Measurements from ENCODE around the gene MARCHF4. TPM values are rescaled to one million over a fixed set of nuclear protein-coding genes. Genes with fewer than 3 reads are reported as not detected.

The MARCHF4 gene, protein sequence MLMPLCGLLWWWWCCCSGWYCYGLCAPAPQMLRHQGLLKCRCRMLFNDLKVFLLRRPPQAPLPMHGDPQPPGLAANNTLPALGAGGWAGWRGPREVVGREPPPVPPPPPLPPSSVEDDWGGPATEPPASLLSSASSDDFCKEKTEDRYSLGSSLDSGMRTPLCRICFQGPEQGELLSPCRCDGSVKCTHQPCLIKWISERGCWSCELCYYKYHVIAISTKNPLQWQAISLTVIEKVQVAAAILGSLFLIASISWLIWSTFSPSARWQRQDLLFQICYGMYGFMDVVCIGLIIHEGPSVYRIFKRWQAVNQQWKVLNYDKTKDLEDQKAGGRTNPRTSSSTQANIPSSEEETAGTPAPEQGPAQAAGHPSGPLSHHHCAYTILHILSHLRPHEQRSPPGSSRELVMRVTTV
- total RNA-seq = under 0.01 and 1.6 TPM in 2 replicates

DNA sequence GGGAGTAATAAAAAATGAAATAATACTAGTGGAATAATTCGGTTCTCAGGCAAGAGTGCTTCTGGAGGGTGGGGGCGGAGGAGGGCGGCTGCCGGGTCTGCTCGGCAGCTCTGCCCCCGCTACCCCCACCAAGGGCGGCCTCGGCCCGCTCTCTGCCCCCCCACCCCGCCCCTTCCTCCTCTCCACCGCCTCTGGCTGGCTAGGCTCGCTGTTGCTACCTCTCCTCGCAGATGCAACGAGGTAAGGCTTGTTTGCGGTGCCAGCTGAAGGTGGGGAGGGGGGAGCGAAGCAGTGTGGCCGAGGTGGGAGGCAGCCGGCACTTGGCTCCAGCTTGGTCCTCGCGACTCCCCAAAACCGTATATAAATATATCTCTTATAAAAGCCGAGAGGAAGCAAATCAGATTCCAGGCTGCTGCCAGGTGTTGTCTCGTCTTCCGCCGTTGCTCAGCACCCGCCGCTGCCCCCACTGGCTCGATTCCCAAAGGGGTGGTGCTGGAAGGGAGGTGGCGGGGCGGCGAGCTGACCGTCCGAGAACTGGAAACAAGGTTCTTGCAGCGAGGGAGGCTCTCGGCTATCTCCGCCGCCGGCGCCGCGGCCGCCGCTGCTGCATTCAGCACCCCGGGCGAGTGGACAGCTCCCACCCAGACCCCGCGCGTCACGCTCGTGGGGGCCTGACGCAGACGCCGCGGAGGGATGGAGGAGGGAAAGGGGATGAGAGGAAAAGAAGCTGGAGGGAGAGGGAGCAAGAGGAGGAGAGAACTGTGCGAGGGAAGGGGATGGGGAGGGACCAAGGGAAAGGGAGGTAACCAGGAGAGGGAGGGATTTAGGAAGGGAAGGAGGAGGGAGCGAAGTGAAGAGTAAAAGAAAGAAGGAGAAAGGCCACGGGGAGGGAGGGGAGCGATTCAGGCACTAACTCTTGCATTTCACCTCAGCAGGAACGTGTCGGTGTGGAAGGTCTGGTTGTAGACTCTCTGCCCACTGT lies at the start of gene MARCHF4:
MARCHF4 (minus strand) TSS at position 763 of the 982 bp plus-strand sequence. CDS start 2,223 bp downstream, outside the sequence.

DNA sequence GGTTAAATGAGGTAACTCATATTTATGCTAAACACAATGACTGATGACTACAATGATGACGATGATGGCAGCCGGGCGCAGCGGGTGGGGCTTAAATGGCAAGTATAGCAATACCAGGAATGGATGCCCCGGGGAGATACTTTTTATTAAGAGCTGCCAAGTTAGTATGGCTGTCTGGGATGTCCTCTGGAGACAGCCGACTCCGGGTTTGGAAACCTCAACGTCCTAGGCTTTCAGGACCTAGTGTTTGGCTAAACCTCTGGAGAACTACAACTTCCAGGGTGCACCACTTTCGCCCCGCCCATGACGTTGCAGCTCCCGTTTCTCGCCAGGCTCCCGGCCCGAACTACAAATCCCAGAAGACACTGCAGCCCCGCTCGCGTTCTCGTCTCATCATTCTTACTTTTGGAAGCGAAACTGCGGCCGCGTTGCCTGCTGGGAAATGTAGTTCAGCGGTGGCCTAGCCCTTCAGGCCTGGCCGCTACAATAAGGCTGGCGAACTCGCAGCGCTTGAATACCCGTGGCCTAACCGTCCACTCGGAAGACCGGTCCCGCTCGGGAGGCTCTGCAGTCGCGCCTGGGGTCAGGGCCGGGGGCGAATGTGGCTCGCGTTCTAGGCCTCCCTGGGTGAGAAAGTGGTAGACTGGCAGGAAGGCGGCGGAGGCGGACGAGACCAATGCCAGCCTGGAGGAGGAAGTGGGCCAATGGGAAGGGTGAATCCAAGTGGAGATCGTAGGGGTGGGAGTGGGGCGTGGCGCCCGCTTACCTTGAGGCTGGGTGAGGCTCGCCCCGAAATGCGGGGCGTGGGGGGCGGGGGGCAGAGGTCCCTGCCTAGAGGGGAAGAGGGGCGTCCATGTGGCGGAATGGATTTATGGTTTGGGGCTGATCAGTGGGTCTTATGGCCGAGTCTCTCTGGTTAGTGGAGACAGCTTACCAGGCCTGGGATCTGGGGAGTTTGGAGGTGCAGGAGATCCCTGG lies 40.0 kb upstream of the MARCHF4 start, which contains the start of gene SMARCAL1:
SMARCAL1 (plus strand) TSS at position 463 of the 978 bp plus-strand sequence. CDS start 2,221 bp downstream, outside the sequence.

Small RNA genes within 50 kb of the gene (small RNA-seq; reads per million reads assigned to genes)
- not detected for gene RF00019

Other genes starting within 250 kb of the MARCHF4 start
- gene SMARCAL1, start 40.0 kb upstream of the MARCHF4 start, total RNA-seq = 9.6 and 17.6 TPM in 2 replicates
- 1,187 and 1,531 TPM in 2 replicates for gene RPL37A, start 126.4 kb upstream of the MARCHF4 start, total RNA-seq

All from subcutaneous preadipocyte (primary cell).